ENCODE results near the gene CEBPA.

The CEBPA gene

GRCh38 chr19:33266974-33267484 lies 35.3 kb downstream of the CEBPA start:
- TF ChIP-seq CTCF (conservative IDR thresholded peaks at IDR 0.05) (no peak), ZFX (IDR thresholded peaks at IDR 0.05) (no peak)
- no peak overlapping the region for H3K27ac ChIP-seq

DNA sequence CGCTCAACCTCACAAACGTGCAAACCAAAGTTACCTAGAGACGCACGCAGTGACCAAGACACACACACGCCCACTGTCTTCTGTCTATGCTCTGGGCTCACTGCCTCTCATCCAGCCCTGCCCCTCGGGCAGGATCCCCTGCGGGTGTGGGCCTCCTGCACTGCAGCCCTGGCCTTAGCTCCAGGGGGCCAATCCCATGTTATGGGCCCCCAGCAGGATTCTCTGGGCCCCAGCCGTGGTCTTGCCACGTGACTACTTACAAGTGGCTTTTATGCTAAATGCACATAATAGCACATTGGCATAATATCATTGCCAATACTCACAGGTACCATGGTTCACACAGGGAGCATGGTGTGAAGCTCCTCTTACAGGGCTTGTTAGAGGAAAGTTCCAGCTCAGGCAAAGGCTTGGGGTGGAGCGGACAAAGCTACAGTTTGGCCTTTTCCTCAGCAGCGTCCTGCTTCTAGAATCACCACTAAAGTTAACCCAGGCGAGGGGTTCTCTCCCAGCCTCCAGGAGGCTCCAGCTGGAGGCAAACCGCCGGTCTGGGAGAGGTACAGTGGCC lies 37.4 kb downstream of the CEBPA start:
- TF ChIP-seq ZFX (IDR thresholded peaks at IDR 0.05): no peak
- no peak for TF ChIP-seq CTCF (conservative IDR thresholded peaks at IDR 0.05)
- H3K27ac ChIP-seq: no peak overlapping the region

DNA sequence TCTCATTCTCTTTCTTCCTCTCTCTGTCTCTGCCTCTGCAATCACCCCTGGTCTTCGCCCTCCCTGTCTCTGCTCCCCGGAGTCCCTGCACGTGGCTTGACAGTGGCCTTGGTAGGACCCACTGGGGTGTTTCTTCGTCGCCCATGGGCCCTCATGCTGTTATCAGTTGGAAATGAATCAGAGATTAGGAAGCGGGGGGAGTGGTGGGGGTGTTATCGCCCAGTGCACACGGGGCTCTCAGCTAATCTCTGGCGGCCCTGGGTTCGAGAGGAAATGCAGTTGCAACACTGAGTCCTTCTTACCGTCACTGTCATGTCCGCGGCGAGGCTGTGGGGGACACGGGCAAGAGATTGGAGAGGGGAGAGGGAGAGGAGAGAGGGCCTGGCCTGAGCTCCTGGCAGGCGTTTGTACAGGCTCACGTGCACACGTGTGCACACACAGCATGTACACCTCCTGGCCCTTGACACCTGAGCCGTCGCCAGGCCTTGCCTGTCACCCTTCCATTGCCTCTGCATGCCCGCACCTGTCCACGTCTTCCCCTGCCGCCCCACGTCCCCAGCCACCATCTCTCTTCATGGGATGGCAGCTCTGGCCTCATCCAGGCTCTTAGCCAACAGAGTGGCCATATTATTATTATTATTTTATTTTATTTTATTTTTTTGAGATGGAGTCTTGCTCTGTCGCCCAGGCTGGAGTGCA lies 38.9 kb downstream of the CEBPA start:
- no peak overlapping the region for H3K27ac ChIP-seq
- no peak for TF ChIP-seq ZFX (IDR thresholded peaks at IDR 0.05)
- no peak for TF ChIP-seq CTCF (conservative IDR thresholded peaks at IDR 0.05)

GRCh38 chr19:33261511-33262189 lies 40.7 kb downstream of the CEBPA start:
- no peak overlapping the region for H3K27ac ChIP-seq
- TF ChIP-seq CTCF (conservative IDR thresholded peaks at IDR 0.05): no peak
- no peak for TF ChIP-seq ZFX (IDR thresholded peaks at IDR 0.05)

DNA sequence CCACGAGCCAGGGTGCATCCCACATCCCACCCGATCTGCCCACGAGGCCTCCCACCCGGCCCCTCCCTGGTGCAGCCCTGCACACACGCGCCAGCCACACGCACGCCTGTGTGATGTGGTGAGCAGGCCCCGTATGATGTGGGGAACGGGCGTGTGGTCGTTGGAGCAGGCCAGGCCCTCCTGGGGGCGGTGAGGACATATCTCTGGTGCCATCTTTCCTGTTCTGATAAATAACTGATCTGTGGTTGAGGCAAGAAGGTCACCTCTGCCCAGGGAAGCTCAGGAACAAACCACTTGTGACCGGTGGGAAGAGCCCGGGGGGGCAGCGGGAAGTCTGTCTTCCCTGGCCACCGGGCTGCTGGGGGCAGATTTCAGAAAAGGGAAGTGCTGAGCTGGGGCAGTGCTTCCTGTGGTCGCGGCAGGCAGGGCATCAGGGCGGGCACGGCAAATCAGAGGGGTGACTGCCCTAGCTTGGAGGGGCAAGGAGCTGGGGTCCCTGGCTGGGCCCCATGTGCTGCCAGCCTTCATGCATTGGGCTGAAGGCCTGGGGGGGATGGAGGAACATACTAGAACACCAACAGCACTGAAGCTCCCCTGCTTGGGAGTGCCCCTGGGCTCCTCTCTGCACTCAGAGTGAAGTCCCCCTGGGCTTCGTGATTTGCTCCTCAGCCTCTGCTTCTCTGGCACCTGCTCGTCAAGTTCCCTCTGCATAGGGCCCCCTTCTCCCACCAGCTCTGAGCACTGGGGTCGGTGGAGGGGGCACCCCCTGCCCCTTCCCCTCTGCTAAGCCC lies 41.5 kb downstream of the CEBPA start:
- no peak overlapping the region for H3K27ac ChIP-seq
- TF ChIP-seq ZFX (IDR thresholded peaks at IDR 0.05) (no peak), CTCF (conservative IDR thresholded peaks at IDR 0.05) (no peak)

- no peak overlapping the region for H3K27ac ChIP-seq
- TF ChIP-seq CTCF (conservative IDR thresholded peaks at IDR 0.05) (no peak), ZFX (IDR thresholded peaks at IDR 0.05) (no peak)
Measured at GRCh38 chr19:33259539-33259938, 42.8 kb downstream of the CEBPA start.

Measured in C4-2B (cell line).